MM.1S (cell line): ENCODE measurements around the gene RHOJ.

Experiments used
- DNase-seq: peaks from one replicate; pipeline ENCODE4 v3.0.0-alpha.2; 2015
- H2AFZ ChIP-seq: fragments of 300-600 bp; sonication (generic); 2 replicates; pipeline ENCODE4 v1.6.0; 2016; ENCODE audit warnings: antibody characterized with exemption, low read length
- H3F3A ChIP-seq: fragments of 300-600 bp; sonication (generic); 2 replicates; pipeline ENCODE4 v1.6.1; 2016; ENCODE audit warnings: mild to moderate bottlenecking, antibody characterized with exemption, low read length, moderate library complexity, mixed read lengths; ENCODE audit not compliant: insufficient read depth
- H3K27ac ChIP-seq: fragments of 300-600 bp; sonication (generic); 2 replicates; pipeline ENCODE4 v1.5.1; 2016; ENCODE audit warnings: mild to moderate bottlenecking, low read length
- H3K27me3 ChIP-seq: fragments of 300-600 bp; sonication (generic); replicated peaks from 2 replicates; pipeline ENCODE4 v1.6.0; 2016; ENCODE audit warnings: low read length; ENCODE audit not compliant: insufficient read depth
- H3K36me3 ChIP-seq: fragments of 300-600 bp; sonication (generic); replicated peaks from 2 replicates; pipeline ENCODE4 v1.6.1; 2016; ENCODE audit warnings: mild to moderate bottlenecking, low read length, mixed read lengths; ENCODE audit not compliant: insufficient read depth
- H3K4me1 ChIP-seq: fragments of 300-600 bp; sonication (generic); 2 replicates; pipeline ENCODE4 v1.6.1; 2016; ENCODE audit warnings: low read length, mixed read lengths
- H3K4me2 ChIP-seq: fragments of 300-600 bp; sonication (generic); 2 replicates; pipeline ENCODE4 v1.6.0; 2016; ENCODE audit warnings: low read depth, low read length
- H3K4me3 ChIP-seq: fragments of 300-600 bp; sonication (generic); 2 replicates; pipeline ENCODE4 v1.5.1; 2016; ENCODE audit warnings: low read length, mixed read lengths
- H3K79me2 ChIP-seq: fragments of 300-600 bp; sonication (generic); 2 replicates; pipeline ENCODE4 v1.6.1; 2016; ENCODE audit warnings: mixed run types, low read length, mixed read lengths
- H3K9ac ChIP-seq: fragments of 300-600 bp; sonication (generic); 2 replicates; pipeline ENCODE4 v1.6.1; 2016; ENCODE audit warnings: low read length, mixed read lengths
- H3K9me2 ChIP-seq: fragments of 300-600 bp; sonication (generic); replicated peaks from 2 replicates; pipeline ENCODE4 v1.6.1; 2016; ENCODE audit warnings: mild to moderate bottlenecking, low read length, mixed read lengths; ENCODE audit not compliant: insufficient read depth
- H3K9me3 ChIP-seq: fragments of 300-600 bp; sonication (generic); replicated peaks from 2 replicates; pipeline ENCODE4 v1.6.1; 2016; ENCODE audit warnings: mild to moderate bottlenecking, low read length, mixed read lengths; ENCODE audit not compliant: insufficient read depth
- H4K20me1 ChIP-seq: fragments of 300-600 bp; sonication (generic); 2 replicates; pipeline ENCODE4 v1.6.1; 2016; ENCODE audit warnings: mild to moderate bottlenecking, low read length, moderate library complexity, mixed read lengths; ENCODE audit not compliant: insufficient read depth
- EZH2 ChIP-seq: fragments of 300-600 bp; sonication (generic); optimal IDR thresholded peaks from 2 replicates; pipeline ENCODE3; 2017; ENCODE audit warnings: low read depth, mild to moderate bottlenecking, antibody characterized with exemption, low read length, mixed read lengths
- EZH2phosphoT487 ChIP-seq: fragments of 300-600 bp; sonication (generic); IDR thresholded peaks from 2 replicates; pipeline ENCODE4 v1.6.1; 2018; ENCODE audit warnings: antibody characterized with exemption, low read length
- TF ChIP-seq, protein P1 (sequence below): fragments of 300-600 bp; sonication (generic); IDR thresholded peaks from 2 replicates; pipeline ENCODE4 v1.5.1; 2016; ENCODE audit warnings: antibody characterized with exemption, low read length, mixed read lengths

RHOJ gene

DNA sequence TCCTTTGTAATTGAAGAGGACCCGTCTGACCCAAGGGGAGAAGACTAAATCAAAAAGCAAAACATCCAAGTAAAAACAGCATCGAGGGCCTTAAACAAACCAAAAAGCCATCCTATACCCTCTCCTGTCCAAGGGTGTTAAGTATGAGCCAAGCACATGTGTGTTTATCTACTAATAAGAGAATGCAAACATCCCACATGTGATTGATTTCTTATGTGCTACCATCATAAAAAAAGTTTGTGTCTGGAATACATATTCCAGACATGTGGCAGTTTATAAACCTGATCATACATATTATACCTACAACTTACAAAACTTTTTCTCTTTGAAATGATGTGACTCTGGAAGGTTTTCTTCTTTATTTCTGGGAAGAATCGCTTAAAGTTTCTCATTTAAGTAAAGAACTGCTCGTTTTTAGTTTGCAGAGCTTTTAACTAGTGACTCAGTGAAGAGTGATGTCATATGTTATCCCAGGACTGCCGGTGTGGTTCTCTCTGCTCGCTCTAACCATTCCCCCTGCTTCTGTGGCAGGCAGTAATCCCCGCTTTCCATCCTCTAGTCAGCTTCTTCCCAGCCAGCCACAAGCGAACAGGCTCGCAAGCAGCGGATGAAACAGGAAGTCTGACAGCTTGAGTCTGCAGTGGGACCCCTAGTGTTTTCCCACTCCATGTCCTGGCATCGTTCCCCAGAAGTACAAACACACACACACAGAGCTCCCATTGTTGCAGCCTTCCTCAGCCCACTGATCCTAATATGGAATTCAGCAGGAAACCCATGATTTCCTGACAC, 431 bp upstream of the RHOJ start:
- Histone ChIP-seq H3K9ac (no peak overlapping the region), H4K20me1 (no peaks in the 10 kb centered on the region), H2AFZ (no peak overlapping the region), H3K4me3 (no peak overlapping the region), H3K27me3 (no peaks in the 10 kb centered on the region), H3K9me2 (no peaks in the 10 kb centered on the region), H3K79me2 (no peaks in the 10 kb centered on the region), H3K9me3 (no peaks in the 10 kb centered on the region), H3K4me1 (no peaks in the 10 kb centered on the region), H3K36me3 (no peaks in the 10 kb centered on the region), H3K27ac (no peak overlapping the region), H3F3A (no peaks in the 10 kb centered on the region), H3K4me2 (no peak overlapping the region)
- no peak for DNase-seq
- TF ChIP-seq EZH2phosphoT487 (no peak), EZH2 (no peak)
- TF ChIP-seq, protein P1, sequence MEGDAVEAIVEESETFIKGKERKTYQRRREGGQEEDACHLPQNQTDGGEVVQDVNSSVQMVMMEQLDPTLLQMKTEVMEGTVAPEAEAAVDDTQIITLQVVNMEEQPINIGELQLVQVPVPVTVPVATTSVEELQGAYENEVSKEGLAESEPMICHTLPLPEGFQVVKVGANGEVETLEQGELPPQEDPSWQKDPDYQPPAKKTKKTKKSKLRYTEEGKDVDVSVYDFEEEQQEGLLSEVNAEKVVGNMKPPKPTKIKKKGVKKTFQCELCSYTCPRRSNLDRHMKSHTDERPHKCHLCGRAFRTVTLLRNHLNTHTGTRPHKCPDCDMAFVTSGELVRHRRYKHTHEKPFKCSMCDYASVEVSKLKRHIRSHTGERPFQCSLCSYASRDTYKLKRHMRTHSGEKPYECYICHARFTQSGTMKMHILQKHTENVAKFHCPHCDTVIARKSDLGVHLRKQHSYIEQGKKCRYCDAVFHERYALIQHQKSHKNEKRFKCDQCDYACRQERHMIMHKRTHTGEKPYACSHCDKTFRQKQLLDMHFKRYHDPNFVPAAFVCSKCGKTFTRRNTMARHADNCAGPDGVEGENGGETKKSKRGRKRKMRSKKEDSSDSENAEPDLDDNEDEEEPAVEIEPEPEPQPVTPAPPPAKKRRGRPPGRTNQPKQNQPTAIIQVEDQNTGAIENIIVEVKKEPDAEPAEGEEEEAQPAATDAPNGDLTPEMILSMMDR = no peak

DNA sequence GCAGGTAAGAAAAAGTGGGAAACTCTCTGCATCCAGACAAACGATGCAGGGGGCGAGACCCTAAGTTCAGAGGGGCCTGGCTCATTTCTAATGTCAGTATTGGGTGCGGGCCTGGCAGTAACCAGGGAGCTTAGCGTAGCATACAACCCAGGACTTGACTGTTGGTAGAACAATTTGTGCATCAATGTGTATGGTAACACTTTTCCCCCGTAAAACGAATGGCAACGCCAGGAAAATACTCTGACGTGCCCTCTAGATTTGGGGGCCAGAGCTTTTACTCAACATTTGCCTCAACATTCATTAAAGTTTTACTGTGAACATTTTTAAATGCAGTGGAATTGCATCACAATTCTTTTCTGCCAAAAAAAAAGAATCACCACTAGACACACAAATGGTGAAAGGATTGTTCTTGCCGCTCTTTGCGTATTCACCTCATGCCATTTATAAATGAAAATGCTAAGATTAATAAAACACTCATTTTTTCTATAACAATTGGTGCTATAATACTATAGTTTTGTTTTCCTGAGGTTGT, 867 bp downstream of the RHOJ start:
- DNase-seq = no peak
- Histone ChIP-seq H3K4me1 (no peaks in the 10 kb centered on the region), H3K27me3 (no peaks in the 10 kb centered on the region), H4K20me1 (no peaks in the 10 kb centered on the region), H3K9me2 (no peaks in the 10 kb centered on the region), H3K4me2 (no peak overlapping the region), H2AFZ (no peak overlapping the region), H3F3A (no peaks in the 10 kb centered on the region), H3K27ac (no peak overlapping the region), H3K9me3 (no peaks in the 10 kb centered on the region), H3K36me3 (no peaks in the 10 kb centered on the region), H3K79me2 (no peaks in the 10 kb centered on the region), H3K9ac (no peak overlapping the region), H3K4me3 (no peak overlapping the region)
- TF ChIP-seq EZH2 (no peak), EZH2phosphoT487 (no peak)
- TF ChIP-seq, protein P1 = no peak

DNA sequence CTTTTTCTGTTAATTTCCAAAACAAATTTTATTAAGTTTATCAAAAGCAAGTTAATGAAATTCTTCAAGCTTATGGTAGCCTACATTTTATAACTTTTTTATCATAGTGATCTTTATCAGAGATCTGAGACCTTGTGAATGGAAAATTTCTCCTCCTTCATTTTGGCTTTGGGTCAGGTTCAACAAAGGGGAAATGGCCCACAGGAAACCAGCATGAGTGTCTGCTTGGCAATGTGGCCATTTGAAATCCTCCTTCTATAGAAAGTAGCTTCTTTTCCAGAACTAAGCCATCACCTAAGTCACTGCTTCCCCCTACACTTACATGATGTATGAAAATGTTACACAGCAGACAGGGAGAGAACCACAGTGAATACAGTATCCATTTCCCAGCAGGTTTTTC, 1.6 kb downstream of the RHOJ start:
- no peaks in the 10 kb centered on the region for H3F3A ChIP-seq
- H3K36me3 ChIP-seq = no peaks in the 10 kb centered on the region
- TF ChIP-seq EZH2 (no peak), EZH2phosphoT487 (no peak)
- H3K4me1 ChIP-seq = no peaks in the 10 kb centered on the region
- no peak overlapping the region for H3K4me3 ChIP-seq
- no peaks in the 10 kb centered on the region for H3K9me3 ChIP-seq
- DNase-seq = no peak
- H3K79me2 ChIP-seq = no peaks in the 10 kb centered on the region
- no peak overlapping the region for H3K4me2 ChIP-seq
- H3K9ac ChIP-seq = no peak overlapping the region
- no peaks in the 10 kb centered on the region for H4K20me1 ChIP-seq
- no peak overlapping the region for H2AFZ ChIP-seq
- no peaks in the 10 kb centered on the region for H3K27me3 ChIP-seq
- H3K9me2 ChIP-seq = no peaks in the 10 kb centered on the region
- H3K27ac ChIP-seq = no peak overlapping the region

DNA sequence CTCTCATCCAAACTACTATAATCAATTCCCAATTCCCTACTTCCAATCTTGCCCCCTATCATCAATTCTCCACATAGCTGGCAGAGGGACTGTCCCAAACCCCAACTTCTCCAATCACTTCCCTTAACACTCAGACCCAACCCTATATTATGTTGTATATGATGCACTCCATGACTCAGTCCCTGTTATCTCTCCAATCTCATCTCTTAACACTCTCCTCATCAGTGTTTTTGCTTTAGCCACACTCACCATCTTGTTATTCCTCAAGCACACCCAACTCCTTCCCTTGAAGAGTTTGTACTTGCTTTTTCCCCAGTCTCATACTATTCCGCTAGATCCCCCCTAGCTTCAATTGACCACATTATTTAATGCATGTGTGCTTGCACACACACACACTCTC, 4.9 kb downstream of the RHOJ start:
- no peak overlapping the region for H3K27ac ChIP-seq
- H3K9me3 ChIP-seq = no peaks in the 10 kb centered on the region
- no peaks in the 10 kb centered on the region for H3K4me1 ChIP-seq
- no peaks in the 10 kb centered on the region for H3K9me2 ChIP-seq
- no peaks in the 10 kb centered on the region for H3K27me3 ChIP-seq
- H3K4me3 ChIP-seq = no peak overlapping the region
- H3K9ac ChIP-seq = no peak overlapping the region
- H3K4me2 ChIP-seq = no peak overlapping the region
- H4K20me1 ChIP-seq = no peaks in the 10 kb centered on the region
- H3K79me2 ChIP-seq = no peaks in the 10 kb centered on the region
- no peak for DNase-seq
- no peaks in the 10 kb centered on the region for H3F3A ChIP-seq
- no peak overlapping the region for H2AFZ ChIP-seq
- H3K36me3 ChIP-seq = no peaks in the 10 kb centered on the region
- no peak for TF ChIP-seq EZH2
- TF ChIP-seq EZH2phosphoT487 = no peak
- TF ChIP-seq, protein P1 = no peak
